ENCODE data around the gene SPA17. TPM values are rescaled to one million over a fixed set of nuclear protein-coding genes. Genes with fewer than 3 reads are reported as not detected.

Gene SPA17
- total and polyA plus RNA-seq, 2 of the 8 experiments (the other 6 are each of a cell fraction or from before 2014, with no cell fraction given), result 3.7 to 5.2 TPM

- no peak overlapping the region for H2BK15ac ChIP-seq (ENCODE audit: low read length)
- peak overlapping the region; percentile 49 to 57 for H3K4me2 ChIP-seq (ENCODE audit: insufficient read depth in 1 of 2, low read depth in 2 of 2, low read length in 2 of 2)
- peak; percentile 82 for FAIRE-seq
- no peak overlapping the region for H2BK5ac ChIP-seq (ENCODE audit: low read depth, low read length)
- H2BK12ac ChIP-seq (ENCODE audit: low read depth, low read length), result no peak overlapping the region; the same call in 1 of the 2 replicates
- H3K79me1 ChIP-seq (ENCODE audit: low read depth, low read length), result no peaks in the 10 kb centered on the region; the same call in 1 of the 2 replicates
- H2AFZ ChIP-seq (ENCODE audit: low read length), result no peak overlapping the region; the same call in 1 of the 2 replicates
- H4K5ac ChIP-seq (ENCODE audit: insufficient read length, low read depth, low read length), result no peak overlapping the region
- no peak overlapping the region for H4K8ac ChIP-seq (ENCODE audit: extremely low read depth, insufficient read depth, low read length)
- H3K36me3 ChIP-seq (ENCODE audit: control insufficient read depth in 2 of 4, insufficient read depth in 4 of 4, low read length in 3 of 4), result no peaks in the 10 kb centered on the region
- no peak for TF ChIP-seq KDM1A (IDR thresholded peaks at IDR 0.05; ENCODE audit: borderline replicate concordance, low read length)
- TF ChIP-seq CEBPB (IDR thresholded peaks at IDR 0.05; ENCODE audit: low read depth, low read length), result no peak
- TF ChIP-seq JUN (IDR thresholded peaks at IDR 0.05; ENCODE audit: low read depth, low read length), result no peak
- no peak for TF ChIP-seq CBX5 (IDR thresholded peaks at IDR 0.05; ENCODE audit: low read depth, low read length)
- no peak for TF ChIP-seq ASH2L (IDR thresholded peaks at IDR 0.05; ENCODE audit: low read length)
- no peak for TF ChIP-seq RXRA (IDR thresholded peaks at IDR 0.05; ENCODE audit: insufficient read depth, low read depth, low read length)
- POLR2A ChIA-PET (ENCODE audit: partially characterized antibody), result no interaction called here
- 31% methylated on average over 16 of the region's 16 CpGs; no CpG with 5 or more reads in 1 of the 2 experiments for WGBS, 2 experiments (ENCODE audit: extremely low coverage in 1 of 2, insufficient coverage in 1 of 2, insufficient read length in 1 of 2, insufficient replicate concordance in 2 of 2, low coverage in 1 of 2, low lambda C conversion rate in 2 of 2, missing lambda C conversion rate in 1 of 2)
- no peak overlapping the region for H3K56ac ChIP-seq (replicated peaks; ENCODE audit: insufficient read length, low read depth, low read length)
- H2AK5ac ChIP-seq (ENCODE audit: low read depth, low read length), result no peak overlapping the region; the same call in 1 of the 2 replicates
- H3K79me2 ChIP-seq (ENCODE audit: control insufficient read depth in 1 of 2, insufficient read depth in 2 of 2, low read length in 2 of 2), result no peaks in the 10 kb centered on the region
- H3K27me3 ChIP-seq (replicated peaks in 1 of 4; ENCODE audit: control insufficient read depth in 3 of 4, extremely low read depth in 1 of 4, insufficient read depth in 3 of 4, low read length in 3 of 4), result no peaks in the 10 kb centered on the region; a peak in 2 of 7 replicates
- H3K14ac ChIP-seq (ENCODE audit: insufficient read length), result no peak overlapping the region
- H3K23ac ChIP-seq (ENCODE audit: insufficient read length), result no peak overlapping the region
- H3K9ac ChIP-seq (replicated peaks in 1 of 4; ENCODE audit: extremely low read depth in 1 of 4, low read depth in 3 of 4, low read length in 3 of 4), result no peak overlapping the region
- H3K18ac ChIP-seq (ENCODE audit: extremely low read depth, low read length), result no peak overlapping the region
- no peaks in the 10 kb centered on the region for H4K20me1 ChIP-seq (replicated peaks in 1 of 2; ENCODE audit: control insufficient read depth in 1 of 2, insufficient read depth in 2 of 2, low read length in 2 of 2)
- H3K27ac ChIP-seq (ENCODE audit: low read depth, low read length), result no peak overlapping the region
- H4K91ac ChIP-seq (replicated peaks; ENCODE audit: insufficient read length, low read length), result no peak overlapping the region
- peak in 1 of 2 experiments; percentile 52 for DNase-seq (ENCODE audit: low read depth in 1 of 2, low spot score in 2 of 2)
- no peaks in the 10 kb centered on the region for H3K9me3 ChIP-seq (ENCODE audit: insufficient read depth in 2 of 2, low read depth in 1 of 2, low read length in 1 of 2)
- H2BK120ac ChIP-seq (replicated peaks; ENCODE audit: low read depth, low read length), result no peak overlapping the region
- no peak overlapping the region for H2BK20ac ChIP-seq (ENCODE audit: low read length)
- peaks cover 1% of the 10 kb centered on the region for H3K23me2 ChIP-seq (ENCODE audit: low read depth, low read length)
- peak overlapping the region in 1 of 4 experiments; percentile 32; a peak in 2 of 8 replicates for H3K4me3 ChIP-seq (ENCODE audit: extremely low read depth in 1 of 4, insufficient read depth in 2 of 4, low read depth in 3 of 4, low read length in 4 of 4)
- H3K4ac ChIP-seq (replicated peaks; ENCODE audit: insufficient read length, low read depth, low read length), result no peak overlapping the region
- CTCF ChIA-PET (ENCODE audit: partially characterized antibody), result interaction anchor here (0.7 to 2.0 kb wide), 7 partner anchors 9 to 219 kb away, joined by 3 to 16 read pairs (median 4); no protein-coding TSS in a partner anchor
- peaks cover 0 to 10% (median 7%) of the 10 kb centered on the region in 4 experiments; a peak in 4 of 7 replicates for H3K4me1 ChIP-seq (replicated peaks in 1 of 4; ENCODE audit: control insufficient read depth in 3 of 4, insufficient read depth in 4 of 4, low read length in 3 of 4)
Measured at GRCh38 chr11:124656774-124657630, 16.7 kb upstream of the SPA17 start.

All from H1 (cell line).